GM19468 (cell line): ENCODE data around the gene PI4KA.
A peak's percentile ranks its signal among the peaks of the same experiment; 100 is the strongest.

ENCODE experiments used
- ATAC-seq: cut with Tn5 transposase; IDR thresholded peaks from one replicate; pipeline ENCODE4 v1.9.1; 2021; ENCODE audit warnings: mild to moderate bottlenecking, moderate library complexity, moderate number of reproducible peaks; ENCODE audit not compliant: unreplicated experiment; ENCODE audit errors: extremely low read depth

PI4KA gene

GRCh38 chr22:20758688-20759087, 99.9 kb downstream of the PI4KA start:
- ATAC-seq = no peak

- no peak for ATAC-seq
Measured at GRCh38 chr22:20756846-20757245, 101.8 kb downstream of the PI4KA start.

DNA sequence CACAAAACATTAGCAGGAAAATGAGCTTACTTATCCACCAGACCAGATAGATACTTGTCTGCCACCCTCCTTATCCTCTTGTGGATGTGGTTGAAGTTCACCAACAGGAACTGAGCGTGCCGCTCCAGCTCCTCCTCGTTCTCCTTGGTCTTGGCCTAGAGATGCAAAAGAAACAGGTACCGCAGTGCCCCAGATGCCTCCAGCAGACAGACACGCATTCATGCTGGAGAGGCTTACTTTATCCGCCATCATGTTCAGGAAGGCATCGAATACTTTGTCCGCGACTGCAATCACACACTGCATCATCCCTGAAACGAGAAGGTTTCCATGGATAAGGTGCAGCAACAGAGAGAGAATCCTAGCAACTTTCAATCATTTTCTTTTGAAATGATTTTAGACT, 105.7 kb downstream of the PI4KA start:
- ATAC-seq = no peak

DNA sequence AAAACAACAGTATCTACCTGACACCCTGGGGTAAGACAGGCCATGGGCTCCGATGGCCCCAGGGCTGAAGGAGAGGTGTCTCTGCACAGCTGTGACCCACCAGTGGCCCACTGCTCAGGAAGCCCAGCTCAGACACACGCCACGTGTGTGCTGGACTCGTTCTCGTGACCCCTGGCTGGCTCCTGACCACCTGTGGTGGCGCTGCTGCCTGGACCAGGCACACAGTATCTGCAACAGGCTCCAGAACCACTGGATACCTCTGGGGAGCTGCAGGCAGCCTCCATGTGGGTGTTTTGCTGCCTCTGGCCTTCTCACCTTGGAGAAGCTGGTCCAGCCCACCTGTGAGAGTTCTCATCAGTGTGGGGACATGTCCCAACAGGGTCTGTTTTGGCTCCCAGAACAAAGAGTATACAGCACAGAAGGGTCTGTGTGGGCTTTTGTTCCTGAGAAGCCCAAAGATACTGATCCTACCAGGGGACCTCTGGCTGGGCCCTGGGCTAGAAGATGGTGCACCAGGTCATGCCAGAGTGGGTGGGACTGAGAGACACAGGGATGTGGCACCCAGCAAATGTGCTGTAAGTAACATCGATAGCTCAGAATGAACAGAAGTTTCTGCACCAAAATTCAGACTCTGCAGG, 106.4 kb downstream of the PI4KA start:
- ATAC-seq = no peak

- no peak for ATAC-seq
Measured at GRCh38 chr22:20751185-20751851, 107.3 kb downstream of the PI4KA start.

- ATAC-seq = no peak
Measured at GRCh38 chr22:20750461-20751184, 108.0 kb downstream of the PI4KA start.

- no peak for ATAC-seq
Measured at GRCh38 chr22:20749453-20749852, 109.2 kb downstream of the PI4KA start.

GRCh38 chr22:20748731-20749428, 109.7 kb downstream of the PI4KA start:
- ATAC-seq = peak; percentile 37

DNA sequence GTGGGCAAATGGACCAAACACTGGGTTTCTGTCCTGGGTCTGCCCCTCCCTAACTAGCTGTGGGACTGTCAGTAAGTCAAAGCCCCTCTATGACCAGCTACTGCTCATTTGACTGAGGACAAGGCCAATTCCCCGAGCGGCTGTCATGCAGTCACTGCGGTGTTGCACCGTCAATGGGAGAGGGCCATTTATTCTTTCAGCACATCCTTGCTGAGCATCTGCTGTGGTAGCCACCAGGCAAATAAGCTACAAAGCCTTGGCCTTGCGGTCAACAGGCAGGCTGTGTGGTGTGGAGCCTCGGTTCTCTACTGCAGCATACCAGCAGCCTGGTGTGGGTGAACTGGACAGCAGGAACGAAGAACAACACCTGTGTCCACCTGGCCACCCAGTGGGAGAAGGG, 110.5 kb downstream of the PI4KA start:
- no peak for ATAC-seq

DNA sequence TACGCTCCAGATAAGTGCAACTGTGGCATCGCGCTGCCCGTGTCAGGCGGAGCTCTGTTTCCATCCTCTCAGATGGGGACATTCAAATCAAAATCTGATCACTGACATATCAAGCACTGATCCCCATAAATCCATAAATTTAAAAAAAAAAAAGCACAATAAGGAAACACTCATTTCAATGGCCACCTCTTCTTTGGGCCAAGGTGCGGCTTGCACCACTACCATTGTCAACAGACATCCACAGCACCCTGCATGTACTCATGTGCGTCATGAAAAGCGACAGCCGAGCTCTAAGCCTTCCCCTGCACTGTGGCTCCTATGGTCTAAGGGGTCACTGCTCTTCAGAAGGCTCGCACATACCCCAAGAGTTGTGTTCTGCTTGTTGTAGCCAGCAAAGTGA, 111.4 kb downstream of the PI4KA start:
- no peak for ATAC-seq

DNA sequence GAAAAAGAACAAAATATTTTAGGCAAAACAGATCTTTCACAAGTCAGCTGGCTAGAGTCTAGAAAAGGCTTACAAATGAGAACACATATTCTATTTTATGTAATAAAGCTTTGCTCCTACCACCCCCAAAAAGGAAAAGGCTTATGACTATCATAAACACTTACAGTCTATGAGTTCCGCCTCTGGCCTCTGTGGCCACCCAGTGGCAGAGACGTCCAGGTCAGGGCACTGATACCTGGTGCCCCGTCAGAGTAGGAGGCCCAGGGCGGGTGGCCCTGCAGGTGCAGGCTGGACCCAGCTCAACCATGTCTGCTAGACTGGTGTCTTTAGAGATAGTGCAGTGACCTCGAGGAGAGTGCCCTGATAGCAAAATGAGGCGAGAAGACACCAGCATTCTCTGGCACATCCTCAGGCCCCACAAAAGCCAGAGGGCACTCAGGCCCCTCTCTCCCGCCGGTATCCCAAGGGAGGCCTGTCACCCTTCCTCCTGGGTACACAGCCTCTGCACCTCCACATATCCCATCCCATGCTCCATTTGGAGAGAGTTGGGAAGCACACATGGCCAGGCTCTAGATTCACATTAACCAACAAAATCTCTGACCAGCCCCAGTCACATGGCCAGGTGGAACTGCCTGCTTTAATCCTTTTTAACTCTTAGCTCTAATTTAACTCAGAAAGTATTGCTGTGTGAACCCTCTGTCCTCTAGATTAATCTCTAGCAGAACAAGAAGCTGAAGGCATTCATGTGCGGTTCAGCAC, 112.0 kb downstream of the PI4KA start:
- ATAC-seq = no peak

GRCh38 chr22:20745119-20745518, 113.5 kb downstream of the PI4KA start:
- ATAC-seq = no peak

DNA sequence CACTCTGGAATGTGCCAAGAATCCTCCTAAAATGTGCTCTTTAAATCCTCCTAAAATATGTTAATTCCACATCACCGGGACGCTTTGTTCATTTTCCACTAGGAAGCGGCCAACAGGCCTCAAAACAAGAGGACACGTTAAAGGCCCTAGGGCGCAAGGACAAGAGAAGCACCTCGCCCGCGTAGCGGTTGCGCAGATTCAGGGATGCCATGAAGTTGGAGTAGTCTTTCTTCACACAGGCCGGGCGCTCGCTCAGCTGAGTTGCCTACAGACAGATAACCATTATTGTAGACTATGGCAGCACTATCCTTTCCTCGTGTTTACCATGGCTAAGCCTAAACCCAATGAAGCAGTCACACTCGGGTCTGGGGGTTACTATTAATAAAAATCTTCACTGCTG, 114.2 kb downstream of the PI4KA start:
- ATAC-seq = no peak

- no peak for ATAC-seq
Measured at GRCh38 chr22:20742764-20743163, 115.8 kb downstream of the PI4KA start.

DNA sequence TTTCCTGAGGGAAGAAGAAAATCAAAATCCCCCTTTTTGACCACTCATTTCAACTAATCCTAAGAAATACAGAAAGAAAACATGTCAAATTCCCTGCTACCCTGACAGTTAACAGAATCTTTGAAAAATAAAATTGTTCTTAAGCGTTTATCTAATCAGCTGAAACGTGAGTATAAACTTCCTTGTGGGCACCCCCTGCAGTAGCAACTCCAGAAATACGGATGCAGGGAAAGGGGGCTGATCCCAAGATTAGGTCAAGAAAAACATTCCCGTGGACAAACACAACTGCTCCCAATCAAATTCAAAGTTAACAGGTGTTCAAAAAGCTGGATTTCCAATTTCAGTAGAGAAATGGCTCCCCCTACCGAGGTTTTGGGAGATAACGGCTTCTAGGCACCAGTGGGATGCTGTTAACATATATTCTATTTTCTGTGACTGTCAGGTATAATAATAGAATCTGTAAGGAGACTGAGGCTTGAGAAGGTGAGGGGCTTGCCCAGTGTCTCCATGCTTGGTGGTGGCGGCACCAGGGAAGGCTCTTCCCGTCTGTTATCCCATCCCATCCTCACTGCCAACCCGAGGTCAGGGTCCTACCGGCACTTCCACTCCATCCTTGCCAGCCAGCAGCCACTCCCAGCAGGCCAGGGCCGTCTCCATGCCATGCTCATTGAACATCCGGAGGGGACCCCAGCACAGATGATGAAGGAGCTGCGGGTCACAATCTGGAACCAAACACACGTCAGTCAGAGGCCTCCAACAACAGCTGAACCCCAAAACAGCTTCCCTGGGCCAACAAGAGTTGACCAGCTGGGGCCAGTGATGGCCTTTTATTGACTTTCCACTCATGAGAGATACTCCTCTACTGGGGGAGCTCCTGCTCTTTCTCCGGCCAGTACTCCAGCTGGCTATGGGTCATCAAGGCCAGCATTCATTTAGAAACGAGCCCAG, 116.7 kb downstream of the PI4KA start:
- no peak for ATAC-seq

GRCh38 chr22:20741008-20741633, 117.5 kb downstream of the PI4KA start:
- ATAC-seq = no peak

DNA sequence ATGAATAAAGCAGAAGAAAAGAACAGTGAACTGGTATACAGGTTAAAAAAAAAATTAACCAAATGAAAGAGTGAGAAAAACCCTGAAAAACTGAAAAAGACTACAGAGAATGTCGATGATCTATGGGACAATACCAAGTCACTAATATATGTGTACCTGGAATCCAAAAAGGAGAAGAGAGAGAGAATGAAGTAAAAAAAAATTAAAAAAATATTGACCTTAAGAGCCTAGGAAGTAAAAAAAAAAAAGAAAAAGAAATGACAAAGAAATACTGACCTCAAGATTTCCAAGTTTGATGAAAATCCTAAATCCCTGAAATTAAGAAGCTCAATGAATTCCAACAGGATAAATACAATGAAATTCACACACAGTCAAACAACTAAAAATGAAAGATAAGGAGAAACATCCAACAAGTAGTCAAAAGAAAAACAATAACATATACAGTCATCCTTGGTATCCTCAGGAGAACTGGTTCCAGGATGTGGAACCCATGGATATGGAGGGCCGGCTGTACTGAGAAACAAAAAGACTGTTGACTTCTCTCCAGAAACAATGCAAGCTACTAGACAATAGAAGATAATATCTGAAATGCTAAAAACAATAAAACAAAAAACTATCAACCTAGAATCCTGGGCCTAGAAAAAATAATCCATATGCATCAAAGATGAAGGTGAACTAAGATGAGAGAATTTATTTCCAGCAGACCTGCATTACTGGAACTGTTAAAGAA, 118.2 kb downstream of the PI4KA start:
- no peak for ATAC-seq
